GM18951 (cell line): ENCODE measurements around the gene CORO1C.

Experiments used
- POLR2A ChIP-seq: IDR thresholded peaks from 4 replicates; pipeline ENCODE4 v1.6.1; 2011; ENCODE audit warnings: mild to moderate bottlenecking; ENCODE audit not compliant: insufficient read length, insufficient read depth; ENCODE audit errors: extremely low read depth
- in situ Hi-C: fragments of 300-500 bp; cut with MboI; formaldehyde crosslinking; loops from one replicate; pipeline ENCODE4 v1.12.0; 2022; ENCODE audit warnings: low sequenced_read_pairs, mixed read lengths, inconsistent platforms; ENCODE audit not compliant: unreplicated experiment

Gene CORO1C

DNA sequence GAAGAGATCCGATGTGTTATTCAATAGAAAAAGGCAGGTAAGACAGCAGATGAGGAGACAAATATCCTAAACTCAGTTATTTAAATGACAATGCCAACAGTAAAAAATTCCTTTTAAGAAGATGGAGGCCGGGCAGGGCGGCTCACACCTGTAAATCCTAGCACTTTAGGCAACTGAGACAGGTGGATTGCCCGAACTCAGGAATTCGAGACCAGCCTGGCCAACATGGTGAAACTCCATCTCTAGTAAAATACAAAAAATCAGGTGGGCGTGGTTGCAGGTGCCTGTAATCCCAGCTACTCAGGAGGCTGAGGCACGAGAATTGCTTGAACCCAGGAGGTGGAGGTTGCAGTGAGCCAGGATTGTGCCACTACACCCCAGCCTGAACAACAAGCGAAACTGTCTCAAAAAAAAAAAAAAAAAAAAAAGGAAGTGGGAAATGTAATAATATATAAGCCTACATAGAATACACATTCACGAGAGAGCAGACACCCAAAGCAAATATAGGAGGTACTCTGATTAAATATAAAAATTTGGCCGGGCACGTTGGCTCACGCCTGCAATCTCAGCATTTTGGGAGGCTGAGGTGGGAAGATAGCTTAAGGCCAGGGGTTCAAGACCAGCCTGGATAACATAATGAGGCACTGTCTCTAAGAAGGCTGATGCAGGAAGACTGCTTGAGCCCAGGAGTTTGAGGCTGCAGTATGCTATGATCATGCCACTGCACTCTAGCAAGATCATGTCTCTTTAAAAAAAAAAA lies 19.0 kb downstream of the CORO1C start:
- TF ChIP-seq POLR2A: no peak
- in situ Hi-C loops: no loop called here

DNA sequence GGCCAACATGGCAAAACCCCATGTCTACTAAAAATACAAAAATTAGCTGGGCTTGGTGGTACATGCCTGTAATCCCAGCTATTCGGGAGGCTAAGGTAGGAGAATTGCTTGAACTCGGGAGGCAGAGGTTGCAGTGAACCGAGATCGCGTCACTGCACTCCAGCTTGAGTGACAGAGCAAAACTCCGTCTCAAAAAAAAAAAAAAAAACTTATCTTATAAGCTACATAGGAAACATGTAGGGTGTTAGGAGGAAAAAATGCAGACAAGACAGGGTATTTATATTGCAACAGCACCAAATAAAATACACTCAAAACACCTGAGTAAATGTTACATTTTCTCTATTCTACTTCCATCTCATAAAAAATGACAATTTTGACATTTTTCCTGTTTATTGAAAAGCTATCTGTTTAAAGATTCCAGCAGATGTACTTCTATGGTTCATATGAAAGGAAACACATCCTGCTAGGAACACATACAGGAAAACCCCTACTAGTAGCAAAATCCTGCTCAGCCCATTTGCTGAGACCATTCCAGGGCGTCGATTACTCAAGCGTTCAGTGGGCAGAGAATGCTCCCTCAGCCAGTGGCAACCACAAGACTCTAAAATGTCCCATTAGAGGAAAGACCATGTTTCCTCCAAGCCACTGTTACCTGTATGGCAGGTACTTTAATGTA lies 19.7 kb downstream of the CORO1C start:
- in situ Hi-C loops: no loop called here
- TF ChIP-seq POLR2A: no peak

DNA sequence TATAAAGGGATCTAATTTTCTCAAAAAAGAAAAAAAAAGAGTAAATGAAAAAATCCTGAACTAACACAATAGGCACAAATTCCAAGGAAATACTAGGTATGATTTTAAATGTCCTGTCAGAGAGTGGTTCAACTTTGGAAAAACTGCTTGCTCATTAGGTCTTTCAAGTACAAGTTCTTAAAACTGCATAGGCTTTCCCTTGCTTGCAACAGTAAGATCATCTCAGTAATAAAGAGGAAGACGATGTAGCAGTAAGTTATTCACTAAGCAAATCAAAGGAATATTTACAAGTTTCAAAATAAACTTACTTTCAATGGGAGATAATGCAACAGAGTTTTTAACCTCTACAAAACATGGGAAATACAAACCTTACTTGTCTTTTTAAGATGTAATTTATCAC lies 21.6 kb downstream of the CORO1C start:
- TF ChIP-seq POLR2A: no peak
- in situ Hi-C loops: no loop called here

DNA sequence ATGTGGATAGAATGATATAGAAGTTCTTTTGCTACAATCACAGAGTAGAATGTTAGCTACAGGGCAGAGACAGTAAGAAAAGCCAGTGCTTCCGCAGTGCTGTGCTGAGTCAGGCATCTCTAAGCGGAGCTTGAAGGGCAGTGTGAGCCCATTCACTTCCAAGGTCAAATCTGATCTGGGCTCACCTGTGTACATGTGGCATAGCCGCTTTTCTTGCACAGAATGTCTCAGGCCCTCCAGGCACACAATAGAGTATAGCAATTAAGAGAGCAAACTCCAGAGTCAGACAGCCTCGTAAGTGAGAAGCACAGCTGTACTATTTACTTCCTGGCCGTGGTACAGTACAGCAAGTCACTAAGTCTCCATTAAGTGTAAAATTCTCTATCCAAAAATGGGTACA lies 26.8 kb downstream of the CORO1C start:
- TF ChIP-seq POLR2A: no peak
- in situ Hi-C loops: no loop called here

DNA sequence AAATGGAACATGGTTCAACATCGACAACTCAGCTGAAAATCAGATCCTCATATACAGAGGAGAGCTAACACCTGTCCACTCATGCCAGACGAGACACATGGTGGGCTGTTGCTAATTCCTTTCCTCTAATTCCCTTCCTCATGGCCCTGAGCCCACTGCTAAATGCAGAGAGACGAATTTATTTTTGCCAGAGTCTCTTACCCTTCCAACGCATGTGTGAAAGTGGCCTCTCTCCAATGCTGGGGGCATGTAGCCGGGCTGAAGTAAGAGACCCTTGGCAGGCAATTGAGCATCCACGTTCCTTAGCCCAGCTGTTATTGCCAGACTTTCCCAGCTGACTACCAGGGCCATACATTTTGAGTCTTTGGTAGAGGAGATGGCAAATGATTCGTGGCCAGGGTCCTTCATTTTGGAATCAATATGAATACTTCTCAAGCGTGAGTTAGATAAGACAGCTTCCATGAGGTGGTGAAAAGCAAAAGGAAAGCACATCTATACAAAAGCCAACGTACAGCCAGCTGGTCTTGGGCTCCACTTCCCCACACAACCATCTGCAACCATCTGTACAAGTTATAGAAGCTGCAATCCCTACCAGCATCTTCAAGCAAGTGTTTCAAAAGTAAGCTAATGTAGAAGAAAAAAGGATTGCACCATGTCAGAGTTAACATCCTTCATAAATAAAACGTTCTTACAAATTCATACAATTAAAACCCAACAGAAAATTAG lies 28.6 kb downstream of the CORO1C start:
- in situ Hi-C loops: no loop called here
- TF ChIP-seq POLR2A: no peak

DNA sequence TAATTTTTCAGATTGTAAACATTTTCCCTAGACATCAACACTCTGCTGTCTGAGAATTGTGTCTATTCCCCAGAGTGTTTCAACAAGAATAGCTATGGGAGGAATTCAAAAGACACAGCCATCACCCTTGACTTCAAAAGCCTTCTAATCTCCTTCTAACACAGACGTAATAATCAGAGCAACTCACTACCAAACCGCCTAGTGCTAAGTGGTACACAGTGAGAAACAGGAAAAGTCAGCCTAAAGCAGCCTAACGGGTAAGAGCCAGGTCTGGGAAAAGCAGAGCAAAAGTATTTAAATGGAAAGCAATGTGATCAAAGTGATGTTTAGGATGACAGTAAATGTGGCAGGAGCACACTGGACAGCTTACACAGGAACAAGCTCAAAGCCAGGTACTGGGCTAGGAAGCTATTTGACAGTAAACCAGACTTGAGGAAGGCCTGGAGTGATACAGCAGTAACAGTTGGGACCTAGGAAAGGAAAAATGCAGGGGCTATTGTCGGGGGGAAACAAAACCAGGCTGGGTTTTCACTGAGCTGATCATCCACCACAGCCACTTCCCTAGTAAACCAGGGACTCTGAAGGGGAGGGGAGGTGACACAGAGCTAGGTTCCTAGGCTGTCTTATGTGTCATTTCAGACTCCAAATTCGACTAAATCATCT lies 29.4 kb downstream of the CORO1C start:
- in situ Hi-C loops: no loop called here
- no peak for TF ChIP-seq POLR2A

DNA sequence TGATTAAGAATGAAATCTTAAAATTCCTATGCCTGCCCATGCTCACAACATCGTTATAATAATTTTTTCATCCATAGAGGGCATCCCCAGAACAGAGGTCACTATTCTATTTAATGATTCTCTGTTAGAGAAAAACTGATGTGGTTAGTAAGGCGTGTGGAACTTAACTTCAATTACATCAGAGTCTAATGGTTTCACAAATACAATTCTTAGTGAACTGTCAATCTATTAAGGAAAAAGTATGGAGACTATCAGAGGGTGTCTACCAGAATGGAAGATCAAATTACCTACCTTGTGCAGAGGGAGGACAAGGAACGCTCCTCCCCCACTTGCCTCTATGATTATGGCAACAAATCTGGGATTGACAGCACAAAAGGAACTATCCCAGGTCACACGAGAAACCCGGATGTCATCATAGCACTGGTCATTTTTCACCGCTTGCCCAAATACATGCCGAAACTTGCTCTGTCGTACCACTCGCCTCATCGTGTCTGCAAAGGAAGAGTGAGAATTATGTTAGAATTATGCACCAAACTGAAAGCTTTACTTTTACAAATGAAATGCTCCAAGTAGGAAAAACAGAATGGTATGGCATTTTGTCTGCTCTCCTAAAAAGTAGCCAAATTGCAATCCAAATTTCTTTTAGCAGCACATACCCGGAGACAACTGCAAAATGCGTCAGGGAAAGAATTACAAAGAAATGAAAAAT lies 30.3 kb downstream of the CORO1C start:
- TF ChIP-seq POLR2A: no peak
- in situ Hi-C loops: no loop called here

DNA sequence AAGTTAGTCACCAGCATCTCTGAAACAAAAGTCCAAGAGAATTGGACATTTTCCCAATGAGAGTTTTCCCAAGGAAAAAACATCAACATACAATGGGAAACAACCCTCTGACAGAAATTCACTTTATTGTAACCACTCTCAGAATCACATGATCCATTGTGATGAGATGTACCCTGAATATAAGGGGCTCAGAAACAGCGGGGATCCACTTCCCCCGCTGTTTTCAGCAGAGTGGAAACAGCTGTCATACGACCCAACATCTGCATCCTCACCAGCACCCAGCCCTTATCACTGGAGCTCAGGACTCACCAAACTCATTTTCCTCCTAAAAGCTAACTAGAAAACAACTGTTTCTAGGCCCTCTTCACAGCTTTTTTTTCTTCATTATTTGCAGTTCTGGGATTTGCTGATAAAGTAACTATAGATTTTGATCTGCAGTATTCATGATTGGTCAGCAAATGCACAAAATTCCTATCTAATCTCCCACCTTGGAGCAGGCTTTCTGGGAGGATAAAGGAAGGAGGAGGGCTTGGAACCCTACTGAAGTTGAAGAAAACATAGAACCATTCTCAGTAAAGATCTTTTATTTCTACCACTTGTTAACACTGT lies 31.3 kb downstream of the CORO1C start:
- TF ChIP-seq POLR2A: no peak
- in situ Hi-C loops: no loop called here

DNA sequence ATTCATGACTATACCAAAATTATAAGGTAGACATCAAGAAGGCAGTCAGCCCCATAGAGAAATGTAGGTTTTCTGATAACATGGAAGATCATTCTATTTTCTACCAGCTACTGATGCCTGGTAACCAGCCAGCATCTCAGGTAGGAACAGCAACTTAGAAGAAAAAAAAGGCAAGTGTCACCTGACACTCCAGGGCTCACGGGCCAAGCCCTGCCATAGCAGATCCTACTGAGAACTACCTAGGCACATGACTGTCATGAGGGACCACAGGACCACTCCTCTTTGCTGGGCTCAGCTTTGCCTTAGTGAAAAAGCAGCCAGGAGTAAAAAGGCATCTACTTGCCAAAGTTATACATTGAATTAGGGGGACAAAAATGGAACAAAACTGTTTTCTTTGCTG lies 33.4 kb downstream of the CORO1C start:
- in situ Hi-C loops: no loop called here
- no peak for TF ChIP-seq POLR2A

DNA sequence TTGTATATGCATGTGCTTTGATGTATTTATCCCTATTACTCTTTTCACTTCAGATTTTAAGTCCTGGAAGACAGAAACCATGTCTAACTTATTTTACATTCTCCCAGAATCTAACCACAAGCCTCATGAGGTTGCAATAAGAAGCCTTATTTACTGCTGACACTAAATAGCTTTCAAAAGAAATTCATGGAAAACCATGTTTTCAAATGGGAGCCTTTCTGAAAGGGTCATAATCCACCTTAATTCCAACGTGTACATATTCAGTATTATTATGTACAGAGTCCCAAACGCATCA lies 34.4 kb downstream of the CORO1C start:
- no peak for TF ChIP-seq POLR2A
- in situ Hi-C loops: no loop called here

DNA sequence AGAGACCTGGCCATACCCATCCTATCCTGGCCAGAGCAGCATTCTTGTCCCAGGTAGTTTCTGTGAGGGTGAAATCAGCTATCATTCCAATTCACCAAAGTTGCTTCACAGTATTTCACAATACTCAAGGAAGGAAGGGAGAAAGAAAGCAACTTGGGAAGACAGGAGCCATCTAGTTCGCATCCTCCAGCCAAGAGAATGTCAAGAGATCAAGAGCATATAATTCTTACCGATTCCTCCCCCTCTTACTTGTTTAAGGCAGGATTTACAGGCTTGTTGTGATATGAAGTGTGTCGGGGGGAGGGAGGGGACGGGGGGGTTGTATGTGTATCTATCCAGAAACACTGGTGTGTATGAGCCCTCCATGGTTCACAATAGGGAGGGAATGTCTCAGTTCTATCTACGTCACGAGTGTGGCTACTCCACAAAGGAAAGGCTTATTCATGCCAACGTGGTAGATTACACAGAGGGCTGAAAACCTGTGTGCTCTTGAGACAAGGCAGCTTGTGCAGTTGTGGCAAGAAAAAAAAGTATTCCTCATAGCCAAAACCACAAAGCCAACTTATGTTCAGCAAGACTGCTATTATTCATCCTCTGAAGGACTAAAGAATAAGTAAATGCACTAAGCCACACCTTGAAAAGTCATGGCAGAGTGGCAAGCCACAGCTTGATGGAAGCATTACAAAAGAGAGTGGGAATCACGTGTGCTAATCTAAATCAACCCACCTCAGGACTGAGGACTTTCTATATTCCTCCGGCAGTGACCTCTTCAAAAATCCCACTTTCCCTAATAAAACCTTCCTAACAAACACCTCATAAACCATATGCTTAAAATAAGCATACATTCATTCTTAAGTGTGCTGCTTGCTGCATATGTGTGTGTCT lies 35.0 kb downstream of the CORO1C start:
- in situ Hi-C loops: no loop called here
- TF ChIP-seq POLR2A: no peak
